Endodermal cell (in vitro differentiated cells): ENCODE results near the gene GRIK3. TPM values are rescaled to one million over a fixed set of nuclear protein-coding genes. Genes with fewer than 3 reads are reported as not detected.

Experiments used
- DNase-seq: peaks from one replicate; pipeline ENCODE4 v3.0.0-alpha.2; 2017
- H3K27ac ChIP-seq: 2 replicates; pipeline ENCODE4 v1.5.1; 2013; ENCODE audit warnings: mild to moderate bottlenecking, low read depth, low read length, moderate library complexity
- H3K27me3 ChIP-seq: 2 replicates; pipeline ENCODE4 v1.6.1; 2013; ENCODE audit warnings: mild to moderate bottlenecking, low read length, moderate library complexity; ENCODE audit not compliant: insufficient read depth, control insufficient read depth, poor library complexity, severe bottlenecking
- H3K36me3 ChIP-seq: 2 replicates; pipeline ENCODE4 v1.7.0; 2013; ENCODE audit warnings: mild to moderate bottlenecking, low read length, moderate library complexity; ENCODE audit not compliant: control insufficient read depth, insufficient read depth
- H3K4me1 ChIP-seq: one replicate; pipeline ENCODE4 v1.7.0; 2013; ENCODE audit warnings: low read length; ENCODE audit not compliant: control insufficient read depth, insufficient read depth
- H3K4me3 ChIP-seq: 2 replicates; pipeline ENCODE4 v1.5.1; 2013; ENCODE audit warnings: mild to moderate bottlenecking, low read length, moderate library complexity
- H3K9ac ChIP-seq: 2 replicates; pipeline ENCODE4 v1.6.1; 2013; ENCODE audit warnings: mild to moderate bottlenecking, low read length, moderate library complexity; ENCODE audit not compliant: poor library complexity, severe bottlenecking; ENCODE audit errors: extremely low read depth
- H3K9me3 ChIP-seq: 2 replicates; pipeline ENCODE4 v1.6.1; 2013; ENCODE audit warnings: mild to moderate bottlenecking, low read length, moderate library complexity; ENCODE audit not compliant: control insufficient read depth
- H3K27ac Mint-ChIP-seq: 2 replicates; pipeline ENCODE4 v1.8.0; 2020; ENCODE audit warnings: mixed read lengths
- H3K27me3 Mint-ChIP-seq: 2 replicates; pipeline ENCODE4 v1.8.0; 2021; ENCODE audit warnings: mild to moderate bottlenecking, mixed read lengths; ENCODE audit not compliant: insufficient read depth
- H3K36me3 Mint-ChIP-seq: 2 replicates; pipeline ENCODE4 v1.8.0; 2020; ENCODE audit warnings: low read depth, mixed read lengths
- H3K4me1 Mint-ChIP-seq: 2 replicates; pipeline ENCODE4 v1.8.0; 2020; ENCODE audit warnings: mixed read lengths
- H3K4me3 Mint-ChIP-seq: 2 replicates; pipeline ENCODE4 v1.8.0; 2020; ENCODE audit warnings: mild to moderate bottlenecking, moderate library complexity, mixed read lengths
- H3K9me3 Mint-ChIP-seq: 2 replicates; pipeline ENCODE4 v1.8.0; 2020; ENCODE audit warnings: mild to moderate bottlenecking, mixed read lengths
- CTCF ChIP-seq: fragments of 200-600 bp; sonication (generic); conservative IDR thresholded peaks from 2 replicates; pipeline ENCODE4 v1.5.0; 2021; ENCODE audit warnings: antibody characterized with exemption, mild to moderate bottlenecking
- WGBS, 2 experiments: methylation state at CpG; one replicate each; pipeline versions ENCODE4 v1.1.5 to v1.1.7; 2013; ENCODE audit warnings: missing lambda C conversion rate in 2 of 2, mixed read lengths in 1 of 2; ENCODE audit not compliant: insufficient coverage in 1 of 2, insufficient read length in 1 of 2; 5-methylcytosine and 5-hydroxymethylcytosine counted together
- total RNA-seq, 2 donors: library from RNA; stranded (reverse); fragmentation: NEBNext Ultra II Directional in 1 of 2; extraction: Animal tissue kit (Norgen Biotek cat#: 25700) in 1 of 2; gene quantifications; 2 replicates in 1 of 2; 3 replicates in 1 of 2; pipeline ENCODE4 v1.2.1, GENCODE V29; 2021

GRIK3 gene
- total RNA-seq, 2 donors from 2014 or later: 13.4 to 32.4 TPM

GRCh38 chr1:36835696-36836095 lies 198.6 kb downstream of the GRIK3 start:
- 92 to 95% methylated on average over 2 to 4 of the region's 4 CpGs for WGBS, 2 experiments
- DNase-seq: no peak
- H3K27me3 Mint-ChIP-seq: peaks cover 2% of the 10 kb centered on the region

GRCh38 chr1:36835017-36835695 lies 199.2 kb downstream of the GRIK3 start:
- H3K27ac Mint-ChIP-seq: no peak overlapping the region
- WGBS, 2 experiments: 90 to 97% methylated on average over 4 of the region's 4 CpGs

More at GRCh38 chr1:36835696-36836095, 198.6 kb downstream of the GRIK3 start:
- Histone ChIP-seq H3K9me3 (no peaks in the 10 kb centered on the region), H3K4me1 (no peaks in the 10 kb centered on the region), H3K9ac (no peak overlapping the region), H3K4me3 (no peak overlapping the region), H3K27me3 (no peaks in the 10 kb centered on the region), H3K36me3 (no peaks in the 10 kb centered on the region), H3K27ac (no peak overlapping the region)
- TF ChIP-seq CTCF: no peak
- Mint-ChIP-seq H3K4me1 (peaks cover 7% of the 10 kb centered on the region), H3K36me3 (no peaks in the 10 kb centered on the region), H3K4me3 (no peak overlapping the region), H3K27ac (no peak overlapping the region), H3K9me3 (no peaks in the 10 kb centered on the region)

GRCh38 chr1:36834586-36834985 lies 199.7 kb downstream of the GRIK3 start:
- H3K27me3 ChIP-seq: no peaks in the 10 kb centered on the region
- DNase-seq: no peak
- no peaks in the 10 kb centered on the region for H3K36me3 ChIP-seq
- H3K9ac ChIP-seq: no peak overlapping the region
- Mint-ChIP-seq H3K4me3 (no peak overlapping the region), H3K9me3 (no peaks in the 10 kb centered on the region), H3K4me1 (peaks cover 7% of the 10 kb centered on the region), H3K36me3 (no peaks in the 10 kb centered on the region), H3K27ac (no peak overlapping the region), H3K27me3 (peaks cover 2% of the 10 kb centered on the region)
- H3K4me1 ChIP-seq: no peaks in the 10 kb centered on the region
- TF ChIP-seq CTCF: no peak
- no peak overlapping the region for H3K27ac ChIP-seq
- H3K4me3 ChIP-seq: no peak overlapping the region
- H3K9me3 ChIP-seq: no peaks in the 10 kb centered on the region
- WGBS, 2 experiments: 91 to 92% methylated on average over 5 of the region's 5 CpGs

More at GRCh38 chr1:36835017-36835695, 199.2 kb downstream of the GRIK3 start:
- H3K36me3 Mint-ChIP-seq: no peaks in the 10 kb centered on the region
- H3K9me3 Mint-ChIP-seq: no peaks in the 10 kb centered on the region
- peaks cover 2% of the 10 kb centered on the region for H3K27me3 Mint-ChIP-seq
- no peak overlapping the region for H3K9ac ChIP-seq
- no peak overlapping the region for H3K4me3 Mint-ChIP-seq
- peaks cover 7% of the 10 kb centered on the region for H3K4me1 Mint-ChIP-seq
- H3K9me3 ChIP-seq: no peaks in the 10 kb centered on the region
- TF ChIP-seq CTCF: no peak
- H3K27ac ChIP-seq: no peak overlapping the region
- no peak overlapping the region for H3K4me3 ChIP-seq
- no peak for DNase-seq
- H3K4me1 ChIP-seq: no peaks in the 10 kb centered on the region
- no peaks in the 10 kb centered on the region for H3K36me3 ChIP-seq
- H3K27me3 ChIP-seq: no peaks in the 10 kb centered on the region
